Measurements from ENCODE around the gene SPATS2L. TPM values are rescaled to one million over a fixed set of nuclear protein-coding genes. Genes with fewer than 3 reads are reported as not detected.

Gene SPATS2L
- total RNA-seq, 1 experiment from 2014 or later: 174 TPM

GRCh38 chr2:200349868-200350267 lies 43.4 kb downstream of the SPATS2L start:
- Histone ChIP-seq H3K9ac (ENCODE audit: low read length) (no peak overlapping the region), H3K27ac (ENCODE audit: low read length) (no peak overlapping the region), H3K79me2 (ENCODE audit: low read length) (peaks cover 95% of the 10 kb centered on the region), H4K20me1 (ENCODE audit: low read length) (0 out of 2 replicates have a peak, but pooled peaks cover 3% of the 10 kb centered on the region), H3K27me3 (ENCODE audit: low read length) (no peaks in the 10 kb centered on the region), H3K4me3 (ENCODE audit: low read length) (no peak overlapping the region), H2AFZ (ENCODE audit: low read length) (no peak overlapping the region), H3K4me2 (ENCODE audit: low read length) (no peak overlapping the region), H3K9me3 (ENCODE audit: low read length) (no peaks in the 10 kb centered on the region), H3K9me2 (replicated peaks; ENCODE audit: low read length) (no peaks in the 10 kb centered on the region), H3K4me1 (ENCODE audit: insufficient read depth, low read length) (peaks cover 18% of the 10 kb centered on the region), H3F3A (ENCODE audit: low read length, unreplicated experiment) (no peaks in the 10 kb centered on the region), H3K36me3 (ENCODE audit: low read depth, low read length) (peaks cover 13% of the 10 kb centered on the region; the same call in 1 of the 2 replicates)
- TF ChIP-seq EZH2phosphoT487 (IDR thresholded peaks at IDR 0.05; ENCODE audit: borderline replicate concordance, low read length) (no peak), EZH2 (IDR thresholded peaks at IDR 0.05; ENCODE audit: low read length, unreplicated experiment) (no peak), CTCF (conservative IDR thresholded peaks at IDR 0.05; ENCODE audit: low read depth, low read length) (no peak)
- no peak for DNase-seq
- intact Hi-C loops (cut with micrococcal nuclease): no loop called here
- no TSS peak for BruUV-seq (replicated peaks)
- CTCF ChIA-PET: no interaction called here
- no peak for ATAC-seq
- POLR2A ChIA-PET (ENCODE audit: unreplicated experiment): no interaction called here

GRCh38 chr2:200350850-200351285 lies 44.4 kb downstream of the SPATS2L start:
- H3F3A ChIP-seq (ENCODE audit: low read length, unreplicated experiment): no peaks in the 10 kb centered on the region
- H3K4me1 ChIP-seq (ENCODE audit: insufficient read depth, low read length): peaks cover 18% of the 10 kb centered on the region
- H3K4me3 ChIP-seq (ENCODE audit: low read length): no peak overlapping the region
- H2AFZ ChIP-seq (ENCODE audit: low read length): no peak overlapping the region
- no peak overlapping the region for H3K27ac ChIP-seq (ENCODE audit: low read length)
- CTCF ChIA-PET: no interaction called here
- H3K4me2 ChIP-seq (ENCODE audit: low read length): no peak overlapping the region
- no peaks in the 10 kb centered on the region for H3K9me3 ChIP-seq (ENCODE audit: low read length)
- ATAC-seq (no peak), DNase-seq (no peak)
- no peak overlapping the region for H3K9ac ChIP-seq (ENCODE audit: low read length)
- 0 out of 2 replicates have a peak, but pooled peaks cover 3% of the 10 kb centered on the region for H4K20me1 ChIP-seq (ENCODE audit: low read length)
- POLR2A ChIA-PET (ENCODE audit: unreplicated experiment): no interaction called here
- BruUV-seq (replicated peaks): no TSS peak
- no peaks in the 10 kb centered on the region for H3K9me2 ChIP-seq (replicated peaks; ENCODE audit: low read length)
- peaks cover 13% of the 10 kb centered on the region; the same call in 1 of the 2 replicates for H3K36me3 ChIP-seq (ENCODE audit: low read depth, low read length)
- TF ChIP-seq EZH2phosphoT487 (IDR thresholded peaks at IDR 0.05; ENCODE audit: borderline replicate concordance, low read length): no peak
- TF ChIP-seq CTCF (conservative IDR thresholded peaks at IDR 0.05; ENCODE audit: low read depth, low read length): no peak
- no peak for TF ChIP-seq EZH2 (IDR thresholded peaks at IDR 0.05; ENCODE audit: low read length, unreplicated experiment)
- intact Hi-C loops (cut with micrococcal nuclease): no loop called here
- no peaks in the 10 kb centered on the region for H3K27me3 ChIP-seq (ENCODE audit: low read length)
- peaks cover 94% of the 10 kb centered on the region for H3K79me2 ChIP-seq (ENCODE audit: low read length)

GRCh38 chr2:200351815-200352214 lies 45.3 kb downstream of the SPATS2L start:
- intact Hi-C loops (cut with micrococcal nuclease): no loop called here
- H3K9ac ChIP-seq (ENCODE audit: low read length): no peak overlapping the region
- peaks cover 18% of the 10 kb centered on the region for H3K4me1 ChIP-seq (ENCODE audit: insufficient read depth, low read length)

More at GRCh38 chr2:200351815-200352214, 45.3 kb downstream of the SPATS2L start:
- H3K4me2 ChIP-seq (ENCODE audit: low read length): no peak overlapping the region
- no peaks in the 10 kb centered on the region for H3K9me3 ChIP-seq (ENCODE audit: low read length)
- peaks cover 94% of the 10 kb centered on the region for H3K79me2 ChIP-seq (ENCODE audit: low read length)
- no TSS peak for BruUV-seq (replicated peaks)
- POLR2A ChIA-PET (ENCODE audit: unreplicated experiment): interaction anchor here (0.6 kb wide), 2 partner anchors 52 to 75 kb away, joined by 4 read pairs; no protein-coding TSS in a partner anchor
- no peaks in the 10 kb centered on the region for H3K9me2 ChIP-seq (replicated peaks; ENCODE audit: low read length)
- H3K27me3 ChIP-seq (ENCODE audit: low read length): no peaks in the 10 kb centered on the region
- H3F3A ChIP-seq (ENCODE audit: low read length, unreplicated experiment): no peaks in the 10 kb centered on the region
- DNase-seq: no peak
- H3K4me3 ChIP-seq (ENCODE audit: low read length): no peak overlapping the region
- no peak overlapping the region for H3K27ac ChIP-seq (ENCODE audit: low read length)
- peaks cover 13% of the 10 kb centered on the region; the same call in 1 of the 2 replicates for H3K36me3 ChIP-seq (ENCODE audit: low read depth, low read length)
- H2AFZ ChIP-seq (ENCODE audit: low read length): no peak overlapping the region
- 0 out of 2 replicates have a peak, but pooled peaks cover 3% of the 10 kb centered on the region for H4K20me1 ChIP-seq (ENCODE audit: low read length)
- no peak for TF ChIP-seq EZH2 (IDR thresholded peaks at IDR 0.05; ENCODE audit: low read length, unreplicated experiment)
- TF ChIP-seq CTCF (conservative IDR thresholded peaks at IDR 0.05; ENCODE audit: low read depth, low read length): no peak
- TF ChIP-seq EZH2phosphoT487 (IDR thresholded peaks at IDR 0.05; ENCODE audit: borderline replicate concordance, low read length): no peak
- CTCF ChIA-PET: no interaction called here
- no peak for ATAC-seq
